Measurements from ENCODE around the gene C2CD3.

C2CD3 gene

DNA sequence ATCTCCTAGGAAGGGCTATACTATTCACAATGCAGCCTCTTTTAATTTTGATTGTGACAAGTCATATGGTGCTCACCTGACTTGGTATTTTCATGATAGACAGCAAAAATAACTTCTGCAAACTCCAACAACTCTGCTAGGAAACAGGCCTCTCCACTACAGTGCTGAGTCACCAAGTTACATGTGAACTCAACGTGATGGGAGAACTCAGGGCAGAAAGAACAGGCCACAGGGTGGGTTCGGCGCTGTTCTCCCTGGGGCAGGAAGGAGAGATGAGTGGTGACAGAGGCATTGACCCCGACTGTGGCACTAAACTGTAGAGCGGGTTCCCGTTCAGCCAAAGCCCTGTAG is 85.3 kb downstream of the C2CD3 start:
- no peak for TF ChIP-seq CTCF (IDR thresholded peaks at IDR 0.05)

DNA sequence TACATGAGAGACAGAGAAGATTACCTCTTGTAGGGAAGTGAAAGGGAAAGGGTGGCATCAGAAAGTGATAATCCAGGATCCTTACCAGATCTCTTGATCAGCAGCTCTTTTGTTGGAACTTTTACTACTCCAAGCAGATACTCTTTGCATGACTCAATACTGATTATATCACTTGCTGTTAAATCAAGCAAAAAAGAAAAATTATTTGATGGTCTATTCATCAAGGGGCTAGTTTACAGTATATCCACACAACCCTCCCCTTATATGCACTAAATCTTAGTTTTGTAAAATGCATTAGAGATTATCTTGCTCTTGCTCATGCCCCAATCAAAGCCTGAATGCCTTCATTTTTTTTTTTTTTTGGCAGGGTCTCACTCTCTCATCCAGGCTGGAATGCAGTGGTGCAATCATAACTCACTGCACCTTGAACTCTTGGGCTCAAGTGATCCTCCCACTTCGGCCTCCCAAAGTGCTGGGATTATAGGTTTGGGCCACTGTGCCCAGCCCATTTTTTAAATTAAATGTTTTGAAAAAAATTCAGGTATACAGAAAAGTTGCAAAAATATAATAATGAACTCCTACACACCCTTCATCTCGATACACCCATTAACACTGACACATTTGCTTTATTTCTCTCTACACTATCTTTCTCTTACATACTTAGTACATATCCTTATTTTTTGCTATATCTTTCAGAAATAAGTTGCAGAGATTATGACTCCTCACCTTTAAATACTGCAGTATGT is 85.8 kb downstream of the C2CD3 start:
- TF ChIP-seq CTCF (IDR thresholded peaks at IDR 0.05), result no peak

DNA sequence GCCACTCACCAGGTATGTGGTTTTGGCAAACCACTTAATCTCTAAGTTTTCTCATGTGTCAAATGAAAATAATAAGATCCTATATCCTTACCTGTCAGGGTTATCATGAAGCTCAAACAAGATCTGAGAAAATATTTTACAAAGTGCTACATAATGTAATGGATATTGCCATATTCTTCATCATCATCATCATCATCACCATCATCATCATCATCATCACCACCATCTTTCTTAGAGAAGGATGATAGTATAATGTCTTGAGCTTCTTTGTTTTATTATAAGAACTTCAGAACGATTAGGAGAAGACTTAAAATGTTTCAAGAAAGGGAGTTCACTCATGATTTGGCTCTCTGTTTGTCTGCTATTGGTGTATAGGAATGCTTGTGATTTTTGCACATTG is 89.4 kb downstream of the C2CD3 start:
- TF ChIP-seq CTCF (IDR thresholded peaks at IDR 0.05), result no peak

GRCh38 chr11:74077193-74077592 is 93.6 kb downstream of the C2CD3 start:
- TF ChIP-seq CTCF (IDR thresholded peaks at IDR 0.05), result no peak

- no peak for TF ChIP-seq CTCF (IDR thresholded peaks at IDR 0.05)
These were observed 98.1 kb downstream of the C2CD3 start for GRCh38 chr11:74072721-74073120.

- no peak for TF ChIP-seq CTCF (IDR thresholded peaks at IDR 0.05)
These were observed 98.5 kb downstream of the C2CD3 start for GRCh38 chr11:74072286-74072685.

GRCh38 chr11:74070723-74071492 is 99.9 kb downstream of the C2CD3 start:
- no peak for TF ChIP-seq CTCF (IDR thresholded peaks at IDR 0.05)

Data from LNCAP (cell line).